Measurements from ENCODE around the gene DIRAS3. TPM values are rescaled to one million over a fixed set of nuclear protein-coding genes. Genes with fewer than 3 reads are reported as not detected.

DIRAS3 gene
- total RNA-seq, 4 donors from 2014 or later = 0.57 to 1.3 (median 0.86) TPM

GRCh38 chr1:68024635-68025338, 25.6 kb downstream of the DIRAS3 start:
- intact Hi-C loops (cut with DNase I) = no loop called here
- H3K27ac ChIP-seq = no peak overlapping the region
- 71 to 93% methylated on average over 2 of the region's 2 CpGs for WGBS, 2 donors

GRCh38 chr1:68016381-68016780, 34.0 kb downstream of the DIRAS3 start:
- DNase-seq = no peak
- intact Hi-C loops (cut with DNase I) = no loop called here
- no peak for TF ChIP-seq CTCF (IDR thresholded peaks at IDR 0.05)
- TF ChIP-seq POLR2A (IDR thresholded peaks at IDR 0.05) = no peak
- Histone ChIP-seq H3K9me3 (no peaks in the 10 kb centered on the region), H3K27ac (no peak overlapping the region), H3K27me3 (no peaks in the 10 kb centered on the region), H3K4me3 (no peak overlapping the region), H3K36me3 (no peaks in the 10 kb centered on the region), H3K4me1 (no peaks in the 10 kb centered on the region)
- WGBS, 2 donors = 65 to 67% methylated on average over 2 of the region's 2 CpGs

More at GRCh38 chr1:68024635-68025338, 25.6 kb downstream of the DIRAS3 start:
- H3K4me1 ChIP-seq = no peaks in the 10 kb centered on the region
- H3K27me3 ChIP-seq = no peaks in the 10 kb centered on the region
- H3K9me3 ChIP-seq = no peaks in the 10 kb centered on the region
- TF ChIP-seq POLR2A (IDR thresholded peaks at IDR 0.05) = no peak
- no peak for TF ChIP-seq CTCF (IDR thresholded peaks at IDR 0.05)
- no peaks in the 10 kb centered on the region for H3K36me3 ChIP-seq
- DNase-seq = no peak
- no peak overlapping the region for H3K4me3 ChIP-seq

- WGBS, 2 donors = 42 to 81% methylated on average over 3 of the region's 3 CpGs
- intact Hi-C loops (cut with DNase I) = no loop called here
- Histone ChIP-seq H3K9me3 (no peaks in the 10 kb centered on the region), H3K27me3 (no peaks in the 10 kb centered on the region), H3K27ac (no peak overlapping the region), H3K4me1 (no peaks in the 10 kb centered on the region), H3K36me3 (no peaks in the 10 kb centered on the region), H3K4me3 (no peak overlapping the region)
- TF ChIP-seq POLR2A (IDR thresholded peaks at IDR 0.05) (no peak), CTCF (IDR thresholded peaks at IDR 0.05) (no peak)
- no peak for DNase-seq
Measured at GRCh38 chr1:68015971-68016370, 34.5 kb downstream of the DIRAS3 start.

- Histone ChIP-seq H3K4me1 (no peaks in the 10 kb centered on the region), H3K27me3 (no peaks in the 10 kb centered on the region), H3K36me3 (no peaks in the 10 kb centered on the region), H3K4me3 (no peak overlapping the region), H3K9me3 (no peaks in the 10 kb centered on the region), H3K27ac (no peak overlapping the region)
- intact Hi-C loops (cut with DNase I) = no loop called here
- TF ChIP-seq POLR2A (IDR thresholded peaks at IDR 0.05) = no peak
- TF ChIP-seq CTCF (IDR thresholded peaks at IDR 0.05) = no peak
- WGBS, 2 donors = 67 to 85% methylated on average over 1 to 2 of the region's 2 CpGs
- no peak for DNase-seq
Measured at GRCh38 chr1:68015369-68015768, 35.1 kb downstream of the DIRAS3 start.

- intact Hi-C loops (cut with DNase I) = no loop called here
- Histone ChIP-seq H3K9me3 (no peaks in the 10 kb centered on the region), H3K27me3 (no peaks in the 10 kb centered on the region), H3K4me1 (no peaks in the 10 kb centered on the region), H3K27ac (no peak overlapping the region), H3K4me3 (no peak overlapping the region), H3K36me3 (no peaks in the 10 kb centered on the region)
- no peak for DNase-seq
- 93 to 94% methylated on average over 4 of the region's 4 CpGs for WGBS, 2 donors
- TF ChIP-seq CTCF (IDR thresholded peaks at IDR 0.05) = no peak
- no peak for TF ChIP-seq POLR2A (IDR thresholded peaks at IDR 0.05)
Measured at GRCh38 chr1:68013351-68013750, 37.1 kb downstream of the DIRAS3 start.

All from esophagus squamous epithelium (tissue), 5 donors.